HFF-Myc (cell line): ENCODE measurements around the gene MAST4.

Experiments used
- DNase-seq: peaks from one replicate; pipeline ENCODE4 v3.0.0-alpha.2; 2011; ENCODE audit warnings: low read depth; ENCODE audit errors: extremely low read depth
- H3K4me3 ChIP-seq: replicated peaks from 2 replicates; pipeline ENCODE4 v1.5.1; 2011; ENCODE audit warnings: low read depth, mild to moderate bottlenecking, control low read depth, low read length
- CTCF ChIP-seq: IDR thresholded peaks from 2 replicates; pipeline ENCODE4 v1.5.1; 2012; ENCODE audit warnings: mild to moderate bottlenecking, low read depth, low read length, control low read depth; ENCODE audit errors: missing control alignments

Gene MAST4

GRCh38 chr5:66960369-66961137 is 364.4 kb downstream of the MAST4 start:
- peak overlapping the region; percentile 24 for H3K4me3 ChIP-seq
- TF ChIP-seq CTCF, result no peak
- no peak for DNase-seq

GRCh38 chr5:66963559-66963971 is 367.4 kb downstream of the MAST4 start:
- no peak overlapping the region for H3K4me3 ChIP-seq
- no peak for TF ChIP-seq CTCF
- DNase-seq, result no peak

- no peak for DNase-seq
- no peak for TF ChIP-seq CTCF
These were observed 370.2 kb downstream of the MAST4 start for GRCh38 chr5:66966439-66966838.

GRCh38 chr5:66967102-66967501 is 370.9 kb downstream of the MAST4 start:
- no peak for TF ChIP-seq CTCF
- DNase-seq, result no peak
- no peak overlapping the region for H3K4me3 ChIP-seq

More at GRCh38 chr5:66966439-66966838, 370.2 kb downstream of the MAST4 start:
- H3K4me3 ChIP-seq, result no peak overlapping the region

GRCh38 chr5:66967826-66968262 is 371.7 kb downstream of the MAST4 start:
- no peak overlapping the region for H3K4me3 ChIP-seq
- no peak for TF ChIP-seq CTCF
- DNase-seq, result no peak

- DNase-seq, result no peak
- no peak for TF ChIP-seq CTCF
- no peak overlapping the region for H3K4me3 ChIP-seq
These were observed 373.3 kb downstream of the MAST4 start for GRCh38 chr5:66969484-66969883.
